GM12875 (cell line): ENCODE results near the gene OR11L1.

Experiments
- H3K4me3 ChIP-seq: one replicate; pipeline ENCODE4 v1.5.1; 2011; ENCODE audit warnings: low read depth, low read length, control low read depth
- CTCF ChIP-seq: IDR thresholded peaks from 2 replicates; pipeline ENCODE4 v1.5.1; 2011; ENCODE audit warnings: low read depth, mild to moderate bottlenecking, control low read depth, inconsistent platforms, low read length, moderate library complexity, borderline replicate concordance; ENCODE audit not compliant: insufficient read depth

OR11L1 gene

GRCh38 chr1:247841796-247842195 is at the start of gene OR11L1:
TSS of gene OR11L1 (minus strand) at chr1:247841896. CDS start at chr1:247841896, 0 bp downstream.
- no peak within 1 kb of the TSS for H3K4me3 ChIP-seq
- TF ChIP-seq CTCF: no peak

- H3K4me3 ChIP-seq: no peak overlapping the region
- no peak for TF ChIP-seq CTCF
These were observed 43.2 kb upstream of the OR11L1 start for GRCh38 chr1:247884797-247885413.

GRCh38 chr1:247883346-247883745 is 41.6 kb upstream of the OR11L1 start:
- TF ChIP-seq CTCF: no peak
- no peak overlapping the region for H3K4me3 ChIP-seq

- no peak for TF ChIP-seq CTCF
- H3K4me3 ChIP-seq: no peak overlapping the region
These were observed 23.7 kb upstream of the OR11L1 start for GRCh38 chr1:247865416-247865815.

- no peak for TF ChIP-seq CTCF
- H3K4me3 ChIP-seq: no peak overlapping the region
These were observed 22.9 kb upstream of the OR11L1 start for GRCh38 chr1:247864644-247865043.

GRCh38 chr1:247862756-247863155 is 21.1 kb upstream of the OR11L1 start:
- no peak overlapping the region for H3K4me3 ChIP-seq
- no peak for TF ChIP-seq CTCF

- H3K4me3 ChIP-seq: no peak overlapping the region
- no peak for TF ChIP-seq CTCF
These were observed 16.4 kb upstream of the OR11L1 start for GRCh38 chr1:247857985-247858619.
